ENCODE measurements around the gene ASH1L.
"Not testable (repeated sequence)": the region's sequence is repeated elsewhere in the genome, so short reads cannot be mapped to it uniquely, and the experiment has no call there.

ASH1L gene

DNA sequence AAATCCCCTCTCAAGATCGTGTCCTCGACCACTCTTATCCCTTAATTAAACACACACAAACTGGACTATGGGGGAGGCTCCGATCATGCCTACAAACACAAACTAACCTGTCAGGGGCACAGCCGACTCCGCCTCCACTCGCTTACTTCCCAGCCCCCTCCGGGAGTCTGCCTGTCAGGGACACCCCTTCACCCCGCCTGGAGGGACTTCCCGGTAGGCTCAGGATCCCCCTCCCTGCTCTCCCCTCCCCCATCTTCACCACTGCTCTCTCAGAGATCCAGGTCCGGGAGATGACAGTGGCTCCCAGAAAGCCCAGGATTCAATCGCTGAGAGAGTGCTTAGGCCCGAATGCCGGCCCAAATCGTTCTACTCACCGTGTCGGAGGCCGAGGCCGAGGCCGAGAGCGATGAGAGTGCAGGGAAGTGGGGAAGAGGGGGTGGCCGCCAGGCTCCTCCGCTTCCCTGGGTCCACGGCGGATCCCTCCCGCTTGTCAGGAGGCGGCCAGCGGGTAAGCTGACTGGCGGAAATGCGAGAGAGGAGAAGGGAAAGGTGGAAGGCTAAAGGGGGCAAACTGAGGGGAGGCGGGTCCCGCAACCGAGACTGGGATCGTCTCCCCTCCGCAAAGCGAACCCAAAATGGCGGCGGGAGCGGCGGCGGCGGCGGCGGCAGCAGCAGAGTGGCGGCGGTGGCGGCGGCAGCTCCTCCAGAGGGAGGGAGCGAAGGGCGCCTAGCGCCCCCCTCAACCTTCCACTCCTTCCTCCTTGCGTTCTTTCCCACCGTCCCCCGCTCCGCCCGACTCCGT lies 623 bp downstream of the ASH1L start:
- peak; percentile 67 for DNase-seq

DNA sequence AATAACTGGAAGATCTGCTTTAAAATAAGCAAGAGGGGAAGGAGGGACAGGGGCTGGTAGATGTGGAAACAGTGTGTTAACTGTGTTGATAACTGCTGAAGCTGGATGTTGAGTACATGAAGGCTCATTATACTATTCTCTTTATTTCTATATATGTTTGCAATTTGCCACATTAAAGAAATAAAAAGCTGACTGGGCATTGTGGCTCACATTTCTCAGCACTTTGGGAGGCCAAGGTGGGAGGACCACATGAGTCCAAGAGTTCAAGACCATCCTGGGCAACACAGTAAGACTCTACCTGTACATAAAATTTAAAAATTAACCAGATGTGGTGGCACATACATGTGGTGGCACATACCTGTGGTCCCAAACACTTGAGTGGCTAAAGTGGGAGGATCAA lies 6.7 kb downstream of the ASH1L start:
- DNase-seq, result no peak

GRCh38 chr1:155553349-155553748 lies 9.3 kb downstream of the ASH1L start:
- DNase-seq, result no peak

GRCh38 chr1:155548706-155549105 lies 13.9 kb downstream of the ASH1L start:
- DNase-seq, result no peak

- no peak for DNase-seq
Observed at GRCh38 chr1:155540000-155540874, 22.4 kb downstream of the ASH1L start.

DNA sequence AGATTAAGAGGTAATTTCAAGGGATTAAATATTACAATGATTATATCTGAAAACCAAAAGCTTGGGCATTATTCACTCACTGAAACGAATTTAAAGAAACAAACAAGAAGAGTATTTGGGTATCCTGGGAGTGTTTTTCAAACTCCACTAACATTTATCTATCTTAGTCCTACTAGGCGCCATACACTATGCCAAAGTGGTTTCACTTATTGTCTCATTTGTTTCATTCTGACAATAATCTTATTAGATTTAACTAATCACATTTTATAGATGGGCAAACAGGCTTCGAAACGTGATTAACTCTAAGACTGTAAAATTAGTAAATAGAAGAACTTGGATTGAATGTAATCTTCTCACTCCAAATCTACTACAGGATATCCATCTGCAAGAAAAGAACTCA lies 25.4 kb downstream of the ASH1L start:
- no peak for DNase-seq

GRCh38 chr1:155531624-155532023 lies 31.0 kb downstream of the ASH1L start:
- DNase-seq, result no peak

GRCh38 chr1:155529929-155530328 lies 32.7 kb downstream of the ASH1L start:
- no peak for DNase-seq

GRCh38 chr1:155529109-155529508 lies 33.5 kb downstream of the ASH1L start:
- DNase-seq, result no peak

GRCh38 chr1:155527677-155528076 lies 34.9 kb downstream of the ASH1L start:
- no peak for DNase-seq

DNA sequence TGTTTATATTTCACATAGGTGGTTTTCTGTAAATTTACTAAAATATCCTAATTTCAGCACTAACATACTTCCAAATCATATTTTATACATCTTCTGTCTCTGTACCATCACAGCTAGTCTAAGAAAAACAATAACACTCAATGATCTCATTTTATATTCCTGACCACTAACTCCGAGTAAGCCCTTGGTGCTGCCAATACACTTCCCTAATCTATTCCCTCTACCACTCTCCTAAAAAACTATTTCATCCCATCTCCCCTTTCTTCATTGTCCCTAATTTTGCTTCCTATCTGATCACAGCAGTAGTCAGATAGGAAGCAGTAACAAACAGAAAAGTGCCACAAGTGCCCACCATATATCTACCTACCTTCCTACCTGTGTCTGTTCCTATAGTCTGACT lies 36.2 kb downstream of the ASH1L start:
- no peak for DNase-seq

DNA sequence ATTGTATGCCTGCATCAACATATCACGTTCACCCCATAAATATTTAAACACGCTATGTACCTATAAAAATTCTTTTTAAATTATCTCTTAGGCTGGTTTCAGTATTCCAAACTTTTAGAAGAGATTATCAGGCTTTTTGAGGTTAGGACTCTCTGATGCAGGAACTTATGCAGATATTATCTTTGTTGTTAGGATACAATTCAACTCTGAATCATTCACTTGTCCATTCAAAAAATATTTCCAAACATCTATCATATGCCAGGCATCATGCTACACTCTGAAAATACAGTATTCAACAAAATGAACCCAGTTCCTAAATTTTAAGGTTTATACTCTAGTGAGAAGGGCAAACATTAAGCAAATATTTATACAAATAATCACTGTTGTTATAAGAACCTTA lies 40.5 kb downstream of the ASH1L start:
- DNase-seq, result no peak

GRCh38 chr1:155518484-155518883 lies 44.1 kb downstream of the ASH1L start:
- DNase-seq, result no peak

DNA sequence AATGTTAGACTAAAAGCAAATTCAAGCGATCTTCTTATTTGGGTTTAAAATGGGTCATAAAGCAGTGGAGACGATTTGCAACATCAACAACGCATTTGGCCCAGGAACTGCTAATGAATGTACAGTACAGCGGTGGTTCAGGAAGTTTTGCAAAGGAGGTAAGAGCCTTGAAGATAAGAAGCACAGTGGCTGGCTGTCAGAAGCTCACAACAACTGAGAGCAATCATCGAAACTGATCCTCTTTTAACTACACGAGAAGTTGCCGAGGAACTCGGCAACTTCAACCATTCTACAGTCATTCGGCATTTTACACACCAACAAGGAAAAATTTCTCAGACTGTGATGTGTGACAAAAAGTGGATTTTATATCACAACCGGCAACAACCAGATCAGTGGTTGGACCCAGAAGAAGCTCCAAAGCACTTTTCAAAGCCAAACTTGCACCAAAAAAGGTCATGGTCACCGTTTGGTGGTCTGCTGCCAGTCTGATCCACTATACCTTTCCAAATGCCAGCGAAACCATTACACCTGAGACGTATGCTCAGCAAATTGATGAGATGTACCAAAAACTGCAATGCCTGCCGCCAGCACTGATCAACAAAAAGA lies 47.9 kb downstream of the ASH1L start:
- peak; percentile 39 for DNase-seq

GRCh38 chr1:155513300-155513916 lies 49.2 kb downstream of the ASH1L start:
- DNase-seq, result no peak

GRCh38 chr1:155511385-155511784 lies 51.2 kb downstream of the ASH1L start:
- not testable (repeated sequence) for DNase-seq

DNA sequence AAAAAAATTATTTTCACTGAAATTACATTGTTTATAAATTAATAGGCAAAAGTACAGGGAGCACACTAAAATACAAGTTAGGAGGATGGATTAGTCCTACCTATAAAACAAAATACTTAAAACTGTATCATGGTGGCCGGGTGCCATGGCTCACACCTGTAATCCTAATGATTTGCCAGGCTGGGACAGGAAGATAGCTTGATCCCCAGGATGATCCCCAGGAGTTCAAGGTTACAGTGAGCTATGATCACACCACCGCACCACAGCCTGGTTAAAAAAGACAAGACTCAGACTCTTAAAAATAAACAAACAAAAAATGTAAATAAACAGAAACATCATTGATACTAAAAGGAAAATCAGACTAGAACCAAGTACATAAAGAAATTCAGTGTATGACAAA lies 53.5 kb downstream of the ASH1L start:
- DNase-seq, result no peak

DNA sequence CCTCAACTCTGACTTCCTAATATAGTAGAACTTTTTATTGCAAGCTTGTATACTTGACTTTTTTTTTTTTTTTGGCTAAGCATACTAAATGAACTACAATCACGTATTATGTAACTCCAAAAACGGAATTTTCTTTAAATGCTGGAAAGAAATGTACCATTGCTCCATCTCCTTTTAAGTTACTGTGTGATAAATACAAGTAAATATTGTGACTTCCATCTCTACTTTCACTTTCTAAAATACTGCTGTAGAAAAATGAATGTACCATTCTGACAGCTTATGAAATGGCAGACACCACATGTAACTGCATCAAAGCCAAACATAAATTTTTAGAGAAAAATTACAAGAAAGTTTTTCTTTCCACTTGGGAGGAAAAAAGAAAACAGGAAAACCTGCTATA lies 54.7 kb downstream of the ASH1L start:
- DNase-seq, result no peak

DNA sequence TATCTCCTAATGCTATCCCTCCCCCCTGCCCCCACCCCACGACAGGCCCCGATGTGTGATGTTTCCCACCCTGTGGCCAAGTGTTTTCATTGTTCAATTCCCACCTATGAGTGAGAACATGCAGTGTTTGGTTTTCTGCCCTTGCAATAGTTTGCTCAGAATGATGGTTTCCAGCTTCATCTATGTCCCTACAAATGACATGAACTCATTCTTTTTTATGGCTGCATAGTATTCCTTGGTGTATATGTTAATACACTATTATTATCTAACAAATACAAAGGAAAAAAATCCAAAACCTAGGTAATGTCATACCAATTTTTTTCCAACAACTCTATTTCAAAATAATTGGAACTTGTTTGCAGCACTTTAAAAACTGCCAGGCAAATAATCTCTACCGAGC lies 56.6 kb downstream of the ASH1L start:
- not testable (repeated sequence) for DNase-seq

DNA sequence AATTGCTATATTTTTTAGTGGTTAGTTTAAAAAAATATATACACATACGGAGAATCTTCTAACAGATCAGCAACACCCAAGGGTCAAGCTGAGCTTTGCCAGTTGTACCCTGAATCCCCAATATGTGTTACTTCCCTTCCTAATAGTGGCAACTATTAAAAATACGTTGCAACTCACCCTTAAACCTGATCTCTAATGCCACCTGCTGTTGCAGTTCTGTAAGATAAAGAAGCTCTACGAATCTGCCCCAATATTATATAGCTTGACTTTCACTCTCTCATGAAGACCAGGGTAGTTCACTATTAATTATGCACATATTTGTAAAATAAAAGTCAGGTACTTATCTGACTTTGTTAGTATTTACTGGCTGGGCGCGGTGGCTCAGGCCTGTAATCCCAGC lies 58.4 kb downstream of the ASH1L start:
- no peak for DNase-seq

DNA sequence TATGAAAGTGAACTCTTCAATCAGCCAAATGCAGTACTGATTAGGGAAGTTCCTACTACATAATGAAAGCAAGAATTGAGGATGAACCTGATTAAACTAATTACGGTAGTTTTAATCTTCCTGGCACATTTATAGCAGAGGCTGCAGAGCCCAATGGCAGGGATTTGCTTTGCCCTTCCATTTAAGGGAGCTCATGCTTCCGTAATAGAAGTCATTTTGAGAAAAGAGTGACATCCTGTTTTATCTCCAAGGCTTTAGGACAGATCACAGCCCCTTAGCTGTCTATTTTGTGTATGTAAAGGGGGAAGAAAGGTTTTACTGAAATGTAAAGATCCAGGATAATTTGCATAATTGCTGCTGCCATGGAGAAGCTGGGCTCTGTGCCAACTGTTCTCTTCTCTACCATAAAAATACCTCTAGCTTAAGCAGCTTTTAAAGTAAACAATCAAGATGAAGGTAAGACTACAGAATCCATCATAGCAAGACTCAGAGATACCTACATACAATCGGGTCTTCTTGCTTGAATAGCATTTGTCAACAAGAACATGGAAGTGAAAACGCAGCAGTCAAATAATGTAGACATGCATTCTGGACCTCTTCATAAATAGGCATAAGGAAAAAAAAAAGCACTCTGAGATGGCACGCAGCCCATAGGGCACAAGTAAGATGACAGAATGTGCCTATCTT lies 62.5 kb downstream of the ASH1L start:
- no peak for DNase-seq

DNA sequence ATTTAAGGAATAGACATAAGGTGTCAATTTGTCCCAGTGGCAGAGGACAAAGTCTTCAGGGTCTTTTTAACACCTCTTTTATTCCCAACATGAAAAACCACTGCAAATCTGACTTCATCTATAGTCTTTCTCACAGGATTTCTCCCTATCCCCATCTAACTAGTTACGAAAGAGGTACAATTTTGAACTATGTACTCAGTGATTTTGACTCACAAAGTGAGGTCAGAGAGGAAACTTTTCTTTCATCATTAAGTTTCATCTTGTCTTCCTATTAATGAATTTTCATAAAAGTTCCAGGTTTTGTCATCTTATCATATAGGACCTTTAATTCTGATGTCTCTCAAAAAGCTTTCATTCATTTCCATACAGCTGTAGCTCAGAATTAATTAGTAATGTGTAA lies 63.3 kb downstream of the ASH1L start:
- no peak for DNase-seq

DNA sequence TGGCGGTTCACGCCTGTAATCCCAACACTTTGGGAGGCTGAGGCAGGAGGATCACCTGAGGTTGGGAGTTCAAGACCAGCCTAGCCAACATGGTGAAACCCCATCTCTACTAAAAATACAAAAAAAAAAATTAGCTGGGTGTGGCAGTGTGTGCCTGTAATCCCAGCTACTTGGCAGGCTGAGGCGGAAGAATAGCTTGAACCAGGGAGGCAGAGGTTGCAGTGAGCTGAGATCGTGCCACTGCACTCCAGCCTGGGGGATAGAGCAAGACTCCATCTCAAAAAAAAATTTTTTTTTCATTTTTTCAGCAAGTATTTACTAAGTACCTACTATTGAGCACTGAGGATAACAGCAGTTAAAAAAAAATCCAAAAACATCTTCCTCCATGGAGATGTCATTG lies 69.0 kb downstream of the ASH1L start:
- DNase-seq, result not testable (repeated sequence)

All from CD4-positive, alpha-beta T cell treated with Interleukin-17A for 4 hours (primary cell).